HG02943 (cell line): ENCODE data around the gene SFMBT2.

ENCODE experiments used
- ATAC-seq: cut with Tn5 transposase; IDR thresholded peaks from one replicate; pipeline ENCODE4 v1.9.1; 2021; ENCODE audit warnings: mild to moderate bottlenecking, low read depth, moderate library complexity; ENCODE audit not compliant: unreplicated experiment

The SFMBT2 gene

GRCh38 chr10:7372504-7372903, 38.3 kb downstream of the SFMBT2 start:
- no peak for ATAC-seq

- ATAC-seq, result no peak
Observed at GRCh38 chr10:7370511-7370910, 40.3 kb downstream of the SFMBT2 start.

GRCh38 chr10:7365027-7365745, 45.6 kb downstream of the SFMBT2 start:
- ATAC-seq, result no peak

GRCh38 chr10:7364474-7364873, 46.4 kb downstream of the SFMBT2 start:
- no peak for ATAC-seq

- no peak for ATAC-seq
Observed at GRCh38 chr10:7363700-7364099, 47.1 kb downstream of the SFMBT2 start.

- no peak for ATAC-seq
Observed at GRCh38 chr10:7362471-7362870, 48.4 kb downstream of the SFMBT2 start.

GRCh38 chr10:7361316-7361715, 49.5 kb downstream of the SFMBT2 start:
- no peak for ATAC-seq

GRCh38 chr10:7359954-7360353, 50.9 kb downstream of the SFMBT2 start:
- no peak for ATAC-seq

- no peak for ATAC-seq
Observed at GRCh38 chr10:7359356-7359755, 51.5 kb downstream of the SFMBT2 start.

- ATAC-seq, result no peak
Observed at GRCh38 chr10:7357193-7357592, 53.6 kb downstream of the SFMBT2 start.

- no peak for ATAC-seq
Observed at GRCh38 chr10:7354330-7355047, 56.3 kb downstream of the SFMBT2 start.

- ATAC-seq, result no peak
Observed at GRCh38 chr10:7351894-7352293, 58.9 kb downstream of the SFMBT2 start.

GRCh38 chr10:7350541-7351195, 60.2 kb downstream of the SFMBT2 start:
- no peak for ATAC-seq

GRCh38 chr10:7345717-7346116, 65.1 kb downstream of the SFMBT2 start:
- no peak for ATAC-seq

GRCh38 chr10:7343040-7343439, 67.8 kb downstream of the SFMBT2 start:
- ATAC-seq, result no peak

GRCh38 chr10:7340179-7340874, 70.5 kb downstream of the SFMBT2 start:
- ATAC-seq, result no peak

- no peak for ATAC-seq
Observed at GRCh38 chr10:7339510-7339909, 71.3 kb downstream of the SFMBT2 start.

GRCh38 chr10:7338469-7338868, 72.4 kb downstream of the SFMBT2 start:
- no peak for ATAC-seq

- peak; percentile 59 for ATAC-seq
Observed at GRCh38 chr10:7337431-7338171, 73.2 kb downstream of the SFMBT2 start.

GRCh38 chr10:7335977-7336376, 74.9 kb downstream of the SFMBT2 start:
- no peak for ATAC-seq
